WTC11 (cell line): ENCODE results near the gene GDF3.

ENCODE experiments used
- CTCF ChIP-seq: fragments of 200-600 bp; IDR thresholded peaks from 2 replicates; pipeline ENCODE4 v1.8.0; 2022; ENCODE audit warnings: antibody characterized with exemption
- FOXP4 ChIP-seq: sonication (generic); formaldehyde crosslinking; IDR thresholded peaks from 2 replicates; pipeline ENCODE4 v1.8.0; 2022; ENCODE audit warnings: mild to moderate bottlenecking, missing genetic modification reagents
- RELA ChIP-seq: sonication (generic); formaldehyde crosslinking; IDR thresholded peaks from 2 replicates; pipeline ENCODE4 v1.8.1; 2022; ENCODE audit warnings: missing genetic modification reagents, mild to moderate bottlenecking, borderline replicate concordance
- SMAD4 ChIP-seq: sonication (generic); formaldehyde crosslinking; IDR thresholded peaks from 2 replicates; pipeline ENCODE4 v1.8.0; 2022; ENCODE audit warnings: mild to moderate bottlenecking, missing genetic modification reagents
- SP1 ChIP-seq: sonication (generic); formaldehyde crosslinking; conservative IDR thresholded peaks from 2 replicates; pipeline ENCODE4 v1.8.1; 2022; ENCODE audit warnings: missing genetic modification reagents
- TF ChIP-seq, protein P1 (sequence below): sonication (generic); formaldehyde crosslinking; IDR thresholded peaks from 2 replicates; pipeline ENCODE4 v1.8.1; 2022; ENCODE audit warnings: low read depth, mild to moderate bottlenecking, moderate library complexity, missing genetic modification reagents, borderline replicate concordance
- TF ChIP-seq, protein P2 (sequence below): sonication (generic); formaldehyde crosslinking; IDR thresholded peaks from 2 replicates; pipeline ENCODE4 v1.8.1; 2023; ENCODE audit warnings: mild to moderate bottlenecking, moderate library complexity, missing genetic modification reagents
- TF ChIP-seq, protein P3 (sequence below): sonication (generic); formaldehyde crosslinking; IDR thresholded peaks from 2 replicates; pipeline ENCODE4 v1.8.0; 2022; ENCODE audit warnings: mild to moderate bottlenecking, missing genetic modification reagents

GRCh38 chr12:7650091-7650490, 45.5 kb downstream of the GDF3 start:
- no peak for TF ChIP-seq SMAD4 (CRISPR knock-in tag)
- TF ChIP-seq SP1 = no peak
- TF ChIP-seq CTCF = no peak
- TF ChIP-seq, protein P1, sequence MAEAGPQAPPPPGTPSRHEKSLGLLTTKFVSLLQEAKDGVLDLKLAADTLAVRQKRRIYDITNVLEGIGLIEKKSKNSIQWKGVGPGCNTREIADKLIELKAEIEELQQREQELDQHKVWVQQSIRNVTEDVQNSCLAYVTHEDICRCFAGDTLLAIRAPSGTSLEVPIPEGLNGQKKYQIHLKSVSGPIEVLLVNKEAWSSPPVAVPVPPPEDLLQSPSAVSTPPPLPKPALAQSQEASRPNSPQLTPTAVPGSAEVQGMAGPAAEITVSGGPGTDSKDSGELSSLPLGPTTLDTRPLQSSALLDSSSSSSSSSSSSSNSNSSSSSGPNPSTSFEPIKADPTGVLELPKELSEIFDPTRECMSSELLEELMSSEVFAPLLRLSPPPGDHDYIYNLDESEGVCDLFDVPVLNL (CRISPR knock-in tag) = no peak
- TF ChIP-seq RELA = no peak
- no peak for TF ChIP-seq FOXP4 (CRISPR knock-in tag)
- TF ChIP-seq, protein P2, sequence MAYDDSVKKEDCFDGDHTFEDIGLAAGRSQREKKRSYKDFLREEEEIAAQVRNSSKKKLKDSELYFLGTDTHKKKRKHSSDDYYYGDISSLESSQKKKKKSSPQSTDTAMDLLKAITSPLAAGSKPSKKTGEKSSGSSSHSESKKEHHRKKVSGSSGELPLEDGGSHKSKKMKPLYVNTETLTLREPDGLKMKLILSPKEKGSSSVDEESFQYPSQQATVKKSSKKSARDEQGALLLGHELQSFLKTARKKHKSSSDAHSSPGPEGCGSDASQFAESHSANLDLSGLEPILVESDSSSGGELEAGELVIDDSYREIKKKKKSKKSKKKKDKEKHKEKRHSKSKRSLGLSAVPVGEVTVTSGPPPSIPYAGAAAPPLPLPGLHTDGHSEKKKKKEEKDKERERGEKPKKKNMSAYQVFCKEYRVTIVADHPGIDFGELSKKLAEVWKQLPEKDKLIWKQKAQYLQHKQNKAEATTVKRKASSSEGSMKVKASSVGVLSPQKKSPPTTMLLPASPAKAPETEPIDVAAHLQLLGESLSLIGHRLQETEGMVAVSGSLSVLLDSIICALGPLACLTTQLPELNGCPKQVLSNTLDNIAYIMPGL (CRISPR knock-in tag) = no peak
- TF ChIP-seq, protein P3, sequence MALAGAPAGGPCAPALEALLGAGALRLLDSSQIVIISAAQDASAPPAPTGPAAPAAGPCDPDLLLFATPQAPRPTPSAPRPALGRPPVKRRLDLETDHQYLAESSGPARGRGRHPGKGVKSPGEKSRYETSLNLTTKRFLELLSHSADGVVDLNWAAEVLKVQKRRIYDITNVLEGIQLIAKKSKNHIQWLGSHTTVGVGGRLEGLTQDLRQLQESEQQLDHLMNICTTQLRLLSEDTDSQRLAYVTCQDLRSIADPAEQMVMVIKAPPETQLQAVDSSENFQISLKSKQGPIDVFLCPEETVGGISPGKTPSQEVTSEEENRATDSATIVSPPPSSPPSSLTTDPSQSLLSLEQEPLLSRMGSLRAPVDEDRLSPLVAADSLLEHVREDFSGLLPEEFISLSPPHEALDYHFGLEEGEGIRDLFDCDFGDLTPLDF (CRISPR knock-in tag) = no peak
